Gastroesophageal sphincter (tissue), 3 donors: ENCODE measurements around the gene ZFYVE28.

ENCODE experiments used
- POLR2A ChIP-seq, 2 donors: fragments of 450-650 bp; IDR thresholded peaks; one replicate each; pipeline ENCODE4 v1.6.1; 2017; ENCODE audit warnings: antibody characterized with exemption in 2 of 2, mild to moderate bottlenecking in 2 of 2, moderate library complexity in 1 of 2
- POLR2AphosphoS5 ChIP-seq: sonication (generic); formaldehyde crosslinking; IDR thresholded peaks from one replicate; pipeline ENCODE4 v1.6.1; 2017; ENCODE audit warnings: antibody characterized with exemption
- TF ChIP-seq, protein P1 (sequence below), 4 experiments: fragments of 200-600 bp in 2 of 4; fragments of 450-650 bp in 2 of 4; sonication (generic) in 1 of 4; IDR thresholded peaks; one replicate each; pipeline ENCODE4 v1.5.1; 2017 to 2019; ENCODE audit warnings: antibody characterized with exemption in 4 of 4, mild to moderate bottlenecking in 2 of 4, moderate library complexity in 2 of 4

GRCh38 chr4:2288051-2288541 is 130.3 kb downstream of the ZFYVE28 start:
- TF ChIP-seq POLR2AphosphoS5 (no peak), POLR2A (IDR thresholded peaks at IDR 0.05) (no peak)
- TF ChIP-seq, protein P1, sequence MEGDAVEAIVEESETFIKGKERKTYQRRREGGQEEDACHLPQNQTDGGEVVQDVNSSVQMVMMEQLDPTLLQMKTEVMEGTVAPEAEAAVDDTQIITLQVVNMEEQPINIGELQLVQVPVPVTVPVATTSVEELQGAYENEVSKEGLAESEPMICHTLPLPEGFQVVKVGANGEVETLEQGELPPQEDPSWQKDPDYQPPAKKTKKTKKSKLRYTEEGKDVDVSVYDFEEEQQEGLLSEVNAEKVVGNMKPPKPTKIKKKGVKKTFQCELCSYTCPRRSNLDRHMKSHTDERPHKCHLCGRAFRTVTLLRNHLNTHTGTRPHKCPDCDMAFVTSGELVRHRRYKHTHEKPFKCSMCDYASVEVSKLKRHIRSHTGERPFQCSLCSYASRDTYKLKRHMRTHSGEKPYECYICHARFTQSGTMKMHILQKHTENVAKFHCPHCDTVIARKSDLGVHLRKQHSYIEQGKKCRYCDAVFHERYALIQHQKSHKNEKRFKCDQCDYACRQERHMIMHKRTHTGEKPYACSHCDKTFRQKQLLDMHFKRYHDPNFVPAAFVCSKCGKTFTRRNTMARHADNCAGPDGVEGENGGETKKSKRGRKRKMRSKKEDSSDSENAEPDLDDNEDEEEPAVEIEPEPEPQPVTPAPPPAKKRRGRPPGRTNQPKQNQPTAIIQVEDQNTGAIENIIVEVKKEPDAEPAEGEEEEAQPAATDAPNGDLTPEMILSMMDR (IDR thresholded peaks at IDR 0.05) = no peak
